HepG2 (cell line): Measurements from ENCODE around the gene CLEC9A.

Experiments
- ARNT ChIP-seq: fragments of 450-650 bp; IDR thresholded peaks from 2 replicates; pipeline ENCODE4 v1.6.1; 2017
- BHLHE40 ChIP-seq: IDR thresholded peaks from 2 replicates; pipeline ENCODE4 v1.6.1; 2011; ENCODE audit warnings: low read length, improper control_type of control experiment
- CBX2 ChIP-seq, 2 experiments: fragments of 200-600 bp in 1 of 2; sonication (generic); formaldehyde crosslinking in 1 of 2; IDR thresholded peaks; 2 replicates each; pipeline versions ENCODE4 v1.7.0 to v1.8.1; 2018 to 2022; ENCODE audit warnings: low read depth in 2 of 2, low read length in 1 of 2, mild to moderate bottlenecking in 1 of 2, missing genetic modification reagents in 1 of 2
- CTCF ChIP-seq: sonication (generic); formaldehyde crosslinking; IDR thresholded peaks from 2 replicates; pipeline ENCODE4 v1.5.0; 2020; ENCODE audit warnings: mild to moderate bottlenecking, missing genetic modification reagents, moderate library complexity
- FOXO1 ChIP-seq: sonication (generic); formaldehyde crosslinking; IDR thresholded peaks from 2 replicates; pipeline ENCODE4 v1.4.0; 2020; ENCODE audit warnings: missing genetic modification reagents
- HNRNPL ChIP-seq: fragments of 200-400 bp; formaldehyde crosslinking; IDR thresholded peaks from 2 replicates; pipeline ENCODE4 v1.6.1; 2017; ENCODE audit warnings: mild to moderate bottlenecking, low read depth, low read length
- MEIS1 ChIP-seq: sonication (generic); formaldehyde crosslinking; IDR thresholded peaks from 2 replicates; pipeline ENCODE4 v1.9.0; 2021; ENCODE audit warnings: mild to moderate bottlenecking, missing genetic modification reagents, moderate library complexity, borderline replicate concordance
- ZNF260 ChIP-seq: sonication (generic); formaldehyde crosslinking; IDR thresholded peaks from 2 replicates; pipeline ENCODE4 v1.4.0; 2020; ENCODE audit warnings: missing genetic modification reagents, low read depth, mild to moderate bottlenecking, borderline replicate concordance
- ZNF775 ChIP-seq: sonication (generic); formaldehyde crosslinking; IDR thresholded peaks from 2 replicates; pipeline ENCODE4 v1.4.0; 2020; ENCODE audit warnings: missing genetic modification reagents, mild to moderate bottlenecking, moderate library complexity, borderline replicate concordance

DNA sequence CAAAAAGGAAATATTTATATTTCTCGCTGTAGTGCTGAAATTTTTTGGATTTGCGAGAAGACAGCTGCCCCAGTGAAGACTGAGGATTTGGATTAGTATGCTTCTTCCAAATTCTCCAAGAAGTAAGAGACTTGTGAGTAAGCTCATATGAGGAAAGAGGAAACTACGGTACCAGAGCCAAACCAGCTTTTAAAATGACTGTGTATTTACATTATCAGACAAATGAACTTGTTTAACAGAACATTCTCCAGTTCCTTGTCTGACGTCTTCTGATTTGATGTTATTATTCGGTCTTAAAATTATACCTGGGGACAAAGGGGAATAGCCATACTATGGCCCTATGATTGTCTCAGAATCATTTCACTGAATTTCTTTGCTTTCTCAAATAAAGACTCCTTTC is 12.1 kb upstream of the CLEC9A start:
- no peak for TF ChIP-seq CBX2 (IDR thresholded peaks at IDR 0.05; ENCODE audit: low read depth, low read length)
- TF ChIP-seq CBX2 (CRISPR knock-in tag; IDR thresholded peaks at IDR 0.05; ENCODE audit: low read depth) = no peak
- no peak for TF ChIP-seq CTCF (CRISPR knock-in tag)
- TF ChIP-seq FOXO1 = no peak
- no peak for TF ChIP-seq BHLHE40
- TF ChIP-seq HNRNPL = no peak
- TF ChIP-seq ZNF260 (CRISPR knock-in tag) = no peak
- TF ChIP-seq ARNT = no peak
- no peak for TF ChIP-seq ZNF775
- no peak for TF ChIP-seq MEIS1
